ENCODE results near the gene ZNF532.

GRCh38 chr18:58991167-58991798, 126.6 kb downstream of the ZNF532 start:
- TF ChIP-seq POLR2AphosphoS5 (IDR thresholded peaks at IDR 0.05; ENCODE audit: low read depth) (no peak), CTCF (IDR thresholded peaks at IDR 0.05; ENCODE audit: insufficient read depth, low read length) (no peak), GABPA (IDR thresholded peaks at IDR 0.05; ENCODE audit: low read depth) (no peak), REST (IDR thresholded peaks at IDR 0.05; ENCODE audit: insufficient replicate concordance, low read depth) (no peak), SPI1 (IDR thresholded peaks at IDR 0.05; ENCODE audit: borderline replicate concordance, low read depth) (no peak)

Data from HL-60 (cell line).